Fibroblast of lung (primary cell): ENCODE results near the gene TP53RK. TPM values are rescaled to one million over a fixed set of nuclear protein-coding genes. Genes with fewer than 3 reads are reported as not detected.

ENCODE experiments used
- DNase-seq, 2 donors: peaks; one replicate each; pipeline versions ENCODE4 v3.0.0 to v3.0.0-alpha.2; 2010; ENCODE audit warnings: low read depth in 2 of 2
- H2AFZ ChIP-seq: 2 replicates; pipeline ENCODE4 v1.5.1; 2012; ENCODE audit warnings: low read length, control low read depth, inconsistent platforms
- H3K27ac ChIP-seq: 2 replicates; pipeline ENCODE4 v1.5.1; 2011; ENCODE audit warnings: low read length, control low read depth; ENCODE audit not compliant: insufficient read depth
- H3K27me3 ChIP-seq: 2 replicates; pipeline ENCODE4 v1.5.1; 2011; ENCODE audit warnings: mild to moderate bottlenecking, low read length; ENCODE audit not compliant: control insufficient read depth, insufficient read depth
- H3K36me3 ChIP-seq: 2 replicates; pipeline ENCODE4 v1.5.1; 2011; ENCODE audit warnings: low read length; ENCODE audit not compliant: control insufficient read depth, insufficient read depth
- H3K4me1 ChIP-seq: 2 replicates; pipeline ENCODE4 v1.5.1; 2011; ENCODE audit warnings: low read length; ENCODE audit not compliant: control insufficient read depth, insufficient read depth; ENCODE audit errors: extremely low read depth
- H3K4me2 ChIP-seq: 2 replicates; pipeline ENCODE4 v1.5.1; 2011; ENCODE audit warnings: low read length, control low read depth; ENCODE audit not compliant: insufficient read depth; ENCODE audit errors: extremely low read depth
- H3K4me3 ChIP-seq, 4 experiments: fragments of 200-600 bp in 1 of 4; sonication (generic) in 1 of 4; replicated peaks in 1 of 4; 2 replicates each; pipeline ENCODE4 v1.5.1; 2011 to 2016; ENCODE audit warnings: low read length in 4 of 4, low read depth in 3 of 4, mild to moderate bottlenecking in 3 of 4, control low read depth in 2 of 4, inconsistent platforms in 1 of 4, mixed read lengths in 1 of 4; ENCODE audit not compliant: insufficient read depth in 1 of 4; ENCODE audit errors: control extremely low read depth in 1 of 4
- H3K79me2 ChIP-seq: 2 replicates; pipeline ENCODE4 v1.5.1; 2012; ENCODE audit warnings: mild to moderate bottlenecking, low read length, inconsistent platforms; ENCODE audit not compliant: control insufficient read depth, insufficient read depth
- H3K9ac ChIP-seq: 2 replicates; pipeline ENCODE4 v1.5.1; 2011; ENCODE audit warnings: mild to moderate bottlenecking, low read length, control low read depth; ENCODE audit not compliant: insufficient read depth
- H3K9me3 ChIP-seq: 2 replicates; pipeline ENCODE4 v1.5.1; 2012; ENCODE audit warnings: low read depth, low read length; ENCODE audit not compliant: control insufficient read depth, insufficient read depth
- H4K20me1 ChIP-seq: 2 replicates; pipeline ENCODE4 v1.5.1; 2011; ENCODE audit warnings: low read length; ENCODE audit not compliant: control insufficient read depth, insufficient read depth; ENCODE audit errors: extremely low read depth
- CTCF ChIP-seq, 2 donors: IDR thresholded peaks in 1 of 2; conservative IDR thresholded peaks in 1 of 2; 1 replicate in 1 of 2; 2 replicates in 1 of 2; pipeline ENCODE4 v1.5.1; 2011 to 2012; ENCODE audit warnings: low read length in 2 of 2, control low read depth in 1 of 2, inconsistent platforms in 1 of 2, low read depth in 1 of 2, mild to moderate bottlenecking in 1 of 2
- EZH2 ChIP-seq: IDR thresholded peaks from 2 replicates; pipeline ENCODE4 v1.5.1; 2012; ENCODE audit warnings: low read length, control low read depth, mild to moderate bottlenecking; ENCODE audit errors: missing control alignments
- polyA plus RNA-seq, 2 donors: library from polyadenylated mRNA; depleted of rRNA in 1 of 2; stranded (reverse) in 1 of 2; unstranded in 1 of 2; fragments of >200 nt; gene quantifications; 2 replicates each; pipeline ENCODE4 v1.2.1, GENCODE V29; 2011 to 2012; ENCODE audit warnings: missing spikeins in 1 of 2
- total RNA-seq: library from RNA; depleted of rRNA; stranded (reverse); fragments of >200 nt; gene quantifications from 2 replicates; pipeline ENCODE4 v1.2.1, GENCODE V29; 2014

TP53RK gene
- total and polyA plus RNA-seq, 2 donors (not counting 1 experiment from before 2014, with no cell fraction given): 9.2 to 19.5 TPM

GRCh38 chr20:46646122-46646521, 43.1 kb downstream of the TP53RK start:
- Histone ChIP-seq H3K27me3 (peaks cover 4% of the 10 kb centered on the region), H3K4me1 (no peaks in the 10 kb centered on the region), H2AFZ (no peak overlapping the region), H4K20me1 (no peaks in the 10 kb centered on the region), H3K4me3 (no peak overlapping the region), H3K9ac (no peak overlapping the region), H3K36me3 (no peaks in the 10 kb centered on the region), H3K27ac (no peak overlapping the region), H3K79me2 (no peaks in the 10 kb centered on the region), H3K4me2 (no peak overlapping the region), H3K9me3 (no peaks in the 10 kb centered on the region)
- TF ChIP-seq EZH2 (no peak), CTCF (conservative IDR thresholded peaks at IDR 0.05 in 1 of 2, IDR thresholded peaks at IDR 0.05 in 1 of 2; ENCODE audit: low read depth in 1 of 2, low read length in 2 of 2) (no peak)
- DNase-seq: no peak

DNA sequence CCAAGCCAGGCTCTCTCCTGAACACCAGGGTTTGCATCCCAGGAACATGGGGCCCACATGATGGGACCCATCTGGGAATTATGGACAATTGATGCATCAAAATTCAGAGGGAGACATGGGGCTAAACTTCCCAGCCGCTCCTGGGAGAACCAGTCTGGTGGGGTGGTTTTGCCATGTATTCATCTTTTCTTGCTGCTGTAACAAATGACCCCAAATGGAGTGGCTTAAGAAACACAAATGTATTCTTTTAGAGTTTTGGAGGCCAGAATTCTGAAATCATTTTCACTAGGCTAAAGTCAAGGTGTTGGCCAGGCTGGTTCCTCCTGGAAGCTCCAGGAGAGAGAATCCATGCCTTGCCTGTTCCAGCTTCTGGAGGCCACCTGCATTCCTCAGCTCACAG, 44.5 kb downstream of the TP53RK start:
- Histone ChIP-seq H3K9me3 (no peaks in the 10 kb centered on the region), H3K79me2 (no peaks in the 10 kb centered on the region), H4K20me1 (no peaks in the 10 kb centered on the region), H3K4me2 (no peak overlapping the region), H3K36me3 (no peaks in the 10 kb centered on the region), H2AFZ (no peak overlapping the region), H3K27ac (no peak overlapping the region), H3K9ac (no peak overlapping the region), H3K4me3 (no peak overlapping the region), H3K4me1 (no peaks in the 10 kb centered on the region), H3K27me3 (no peaks in the 10 kb centered on the region)
- no peak for DNase-seq
- no peak for TF ChIP-seq CTCF (conservative IDR thresholded peaks at IDR 0.05 in 1 of 2, IDR thresholded peaks at IDR 0.05 in 1 of 2; ENCODE audit: low read depth in 1 of 2, low read length in 2 of 2)
- TF ChIP-seq EZH2: no peak

- Histone ChIP-seq H3K4me3 (no peak overlapping the region), H3K36me3 (no peaks in the 10 kb centered on the region), H3K79me2 (no peaks in the 10 kb centered on the region), H3K4me2 (no peak overlapping the region), H2AFZ (no peak overlapping the region), H3K27me3 (no peaks in the 10 kb centered on the region), H3K9me3 (no peaks in the 10 kb centered on the region), H3K9ac (no peak overlapping the region), H3K4me1 (no peaks in the 10 kb centered on the region), H3K27ac (no peak overlapping the region), H4K20me1 (no peaks in the 10 kb centered on the region)
- DNase-seq: no peak
- TF ChIP-seq CTCF (conservative IDR thresholded peaks at IDR 0.05 in 1 of 2, IDR thresholded peaks at IDR 0.05 in 1 of 2; ENCODE audit: low read depth in 1 of 2, low read length in 2 of 2) (no peak), EZH2 (no peak)
Measured at GRCh38 chr20:46644160-46644559, 45.1 kb downstream of the TP53RK start.
